ENCODE results near the gene ELANE. TPM values are rescaled to one million over a fixed set of nuclear protein-coding genes. Genes with fewer than 3 reads are reported as not detected.

The ELANE gene
- total and polyA plus RNA-seq, 4 donors, result 0.17 to 37.4 (median 1.8) TPM

GRCh38 chr19:858284-858683 lies 6.2 kb downstream of the ELANE start:
- Histone ChIP-seq H3K4me3 (ENCODE audit: low read depth in 1 of 3, low read length in 3 of 3) (no peak overlapping the region), H3K9me3 (ENCODE audit: control insufficient read depth in 4 of 4, low read length in 3 of 4) (peaks cover 0 to 1% (median 0%) of the 10 kb centered on the region in 4 donors), H3K27ac (ENCODE audit: low read depth in 1 of 2, low read length in 2 of 2) (no peak overlapping the region), H3K27me3 (ENCODE audit: control insufficient read depth in 4 of 4, insufficient read depth in 4 of 4, low read length in 3 of 4) (no peaks in the 10 kb centered on the region), H3K9ac (ENCODE audit: low read depth in 1 of 2, low read length in 2 of 2) (no peak overlapping the region), H3K36me3 (ENCODE audit: control insufficient read depth in 4 of 4, insufficient read depth in 3 of 4, low read depth in 1 of 4, low read length in 3 of 4) (no peaks in the 10 kb centered on the region), H3K4me1 (ENCODE audit: control insufficient read depth in 4 of 4, insufficient read depth in 4 of 4, low read length in 3 of 4) (peaks cover 0 to 14% (median 8%) of the 10 kb centered on the region in 4 donors)
- DNase-seq (ENCODE audit: low spot score), result no peak
- 77% methylated on average over 9 of the region's 9 CpGs for WGBS
- TF ChIP-seq, protein P1, sequence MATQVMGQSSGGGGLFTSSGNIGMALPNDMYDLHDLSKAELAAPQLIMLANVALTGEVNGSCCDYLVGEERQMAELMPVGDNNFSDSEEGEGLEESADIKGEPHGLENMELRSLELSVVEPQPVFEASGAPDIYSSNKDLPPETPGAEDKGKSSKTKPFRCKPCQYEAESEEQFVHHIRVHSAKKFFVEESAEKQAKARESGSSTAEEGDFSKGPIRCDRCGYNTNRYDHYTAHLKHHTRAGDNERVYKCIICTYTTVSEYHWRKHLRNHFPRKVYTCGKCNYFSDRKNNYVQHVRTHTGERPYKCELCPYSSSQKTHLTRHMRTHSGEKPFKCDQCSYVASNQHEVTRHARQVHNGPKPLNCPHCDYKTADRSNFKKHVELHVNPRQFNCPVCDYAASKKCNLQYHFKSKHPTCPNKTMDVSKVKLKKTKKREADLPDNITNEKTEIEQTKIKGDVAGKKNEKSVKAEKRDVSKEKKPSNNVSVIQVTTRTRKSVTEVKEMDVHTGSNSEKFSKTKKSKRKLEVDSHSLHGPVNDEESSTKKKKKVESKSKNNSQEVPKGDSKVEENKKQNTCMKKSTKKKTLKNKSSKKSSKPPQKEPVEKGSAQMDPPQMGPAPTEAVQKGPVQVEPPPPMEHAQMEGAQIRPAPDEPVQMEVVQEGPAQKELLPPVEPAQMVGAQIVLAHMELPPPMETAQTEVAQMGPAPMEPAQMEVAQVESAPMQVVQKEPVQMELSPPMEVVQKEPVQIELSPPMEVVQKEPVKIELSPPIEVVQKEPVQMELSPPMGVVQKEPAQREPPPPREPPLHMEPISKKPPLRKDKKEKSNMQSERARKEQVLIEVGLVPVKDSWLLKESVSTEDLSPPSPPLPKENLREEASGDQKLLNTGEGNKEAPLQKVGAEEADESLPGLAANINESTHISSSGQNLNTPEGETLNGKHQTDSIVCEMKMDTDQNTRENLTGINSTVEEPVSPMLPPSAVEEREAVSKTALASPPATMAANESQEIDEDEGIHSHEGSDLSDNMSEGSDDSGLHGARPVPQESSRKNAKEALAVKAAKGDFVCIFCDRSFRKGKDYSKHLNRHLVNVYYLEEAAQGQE (IDR thresholded peaks at IDR 0.05), result no peak
- TF ChIP-seq RXRA (IDR thresholded peaks at IDR 0.05) (no peak), TAF1 (conservative IDR thresholded peaks at IDR 0.05) (no peak), FOXA1 (IDR thresholded peaks at IDR 0.05) (no peak), FOXA2 (IDR thresholded peaks at IDR 0.05) (no peak), JUND (IDR thresholded peaks at IDR 0.05) (no peak), SP1 (IDR thresholded peaks at IDR 0.05) (no peak), CTCF (IDR thresholded peaks at IDR 0.05; ENCODE audit: low read depth, low read length, missing input control) (no peak), HNF4G (IDR thresholded peaks at IDR 0.05) (no peak), NR2F2 (IDR thresholded peaks at IDR 0.05) (no peak), ATF3 (IDR thresholded peaks at IDR 0.05) (no peak), GABPA (IDR thresholded peaks at IDR 0.05 in 1 of 2, conservative IDR thresholded peaks at IDR 0.05 in 1 of 2) (no peak), EGR1 (IDR thresholded peaks at IDR 0.05; ENCODE audit: low read depth in 2 of 2) (no peak)
- TF ChIP-seq, protein P2, sequence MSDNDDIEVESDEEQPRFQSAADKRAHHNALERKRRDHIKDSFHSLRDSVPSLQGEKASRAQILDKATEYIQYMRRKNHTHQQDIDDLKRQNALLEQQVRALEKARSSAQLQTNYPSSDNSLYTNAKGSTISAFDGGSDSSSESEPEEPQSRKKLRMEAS (IDR thresholded peaks at IDR 0.05), result no peak

DNA sequence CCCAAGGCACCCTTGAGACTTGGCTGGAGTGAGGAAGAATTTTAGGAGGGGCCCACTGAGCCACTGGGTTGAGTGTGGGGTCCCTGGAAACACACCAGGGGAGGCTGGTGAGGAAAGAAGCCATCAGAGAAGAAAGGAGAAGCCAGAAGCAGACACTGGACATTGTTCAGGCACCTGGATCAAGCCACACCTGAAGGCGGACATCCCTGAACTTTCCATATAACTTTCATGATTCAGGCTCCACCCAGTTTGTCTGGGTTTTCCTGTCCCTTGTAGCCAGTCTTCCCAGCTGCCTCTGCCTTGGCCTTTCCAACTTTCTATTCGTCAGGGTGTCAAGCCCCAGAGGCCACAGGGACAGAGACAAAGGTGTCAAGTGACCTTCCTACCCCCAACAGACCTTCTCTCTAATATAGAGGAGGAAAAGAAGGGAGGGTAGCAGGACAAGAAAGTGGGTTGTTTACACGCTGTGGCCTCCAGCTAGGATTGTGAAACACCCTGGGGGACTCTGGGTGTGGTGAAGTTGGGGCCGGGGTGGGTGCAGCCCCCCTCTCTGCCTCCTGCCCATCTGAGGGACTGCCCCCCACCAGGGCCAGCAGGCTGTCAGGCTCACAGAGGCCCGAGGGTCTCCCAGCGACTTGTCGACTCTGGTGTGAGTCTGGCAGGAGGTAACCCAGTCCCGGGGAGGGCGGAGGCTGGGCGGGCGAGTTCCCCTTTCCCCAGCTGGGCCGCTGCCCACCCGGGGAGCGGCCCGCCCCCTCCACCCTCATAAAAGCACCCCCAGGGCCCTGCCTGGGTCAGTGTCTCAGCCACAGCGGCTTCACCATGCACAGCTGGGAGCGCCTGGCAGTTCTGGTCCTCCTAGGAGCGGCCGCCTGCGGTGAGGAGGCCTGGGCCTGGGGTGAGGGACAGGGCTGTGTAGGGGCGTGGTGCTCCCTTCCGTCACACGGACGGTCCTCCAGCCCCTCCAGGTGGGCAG lies 7.1 kb downstream of the ELANE start, which contains the start of gene CFD:
Gene CFD, plus strand, starts transcription at position 797 of the 976 bp plus-strand sequence. Its CDS starts 26 bp downstream, at position 823.
- Histone ChIP-seq H3K36me3 (ENCODE audit: control insufficient read depth in 4 of 4, insufficient read depth in 3 of 4, low read depth in 1 of 4, low read length in 3 of 4) (no peaks in the 10 kb centered on the region), H3K4me3 (ENCODE audit: low read depth in 1 of 3, low read length in 3 of 3) (peak within 1 kb of the TSS in 1 of 3 donors; percentile 36), H3K4me1 (ENCODE audit: control insufficient read depth in 4 of 4, insufficient read depth in 4 of 4, low read length in 3 of 4) (peaks cover 0 to 20% (median 11%) of the 10 kb centered on the region in 4 donors), H3K27ac (ENCODE audit: low read depth in 1 of 2, low read length in 2 of 2) (no peak within 1 kb of the TSS), H3K9ac (ENCODE audit: low read depth in 1 of 2, low read length in 2 of 2) (no peak within 1 kb of the TSS), H3K9me3 (ENCODE audit: control insufficient read depth in 4 of 4, low read length in 3 of 4) (peaks cover 0 to 1% (median 0%) of the 10 kb centered on the region in 4 donors), H3K27me3 (ENCODE audit: control insufficient read depth in 4 of 4, insufficient read depth in 4 of 4, low read length in 3 of 4) (no peaks in the 10 kb centered on the region)
- DNase-seq (ENCODE audit: low spot score), result no peak
- TF ChIP-seq FOXA2 (IDR thresholded peaks at IDR 0.05) (no peak), HNF4A (conservative IDR thresholded peaks at IDR 0.05) (no peak), CTCF (IDR thresholded peaks at IDR 0.05; ENCODE audit: low read depth, low read length, missing input control) (no peak), FOXA1 (IDR thresholded peaks at IDR 0.05) (no peak), GABPA (IDR thresholded peaks at IDR 0.05 in 1 of 2, conservative IDR thresholded peaks at IDR 0.05 in 1 of 2) (no peak), ZBTB33 (IDR thresholded peaks at IDR 0.05) (no peak), SP1 (IDR thresholded peaks at IDR 0.05) (no peak), EGR1 (IDR thresholded peaks at IDR 0.05; ENCODE audit: low read depth in 2 of 2) (no peak)
- TF ChIP-seq, protein P2 (IDR thresholded peaks at IDR 0.05), result no peak
- WGBS, result 42% methylated on average over 24 of the region's 24 CpGs
